ENCODE results near the gene IRF4.

The IRF4 gene

DNA sequence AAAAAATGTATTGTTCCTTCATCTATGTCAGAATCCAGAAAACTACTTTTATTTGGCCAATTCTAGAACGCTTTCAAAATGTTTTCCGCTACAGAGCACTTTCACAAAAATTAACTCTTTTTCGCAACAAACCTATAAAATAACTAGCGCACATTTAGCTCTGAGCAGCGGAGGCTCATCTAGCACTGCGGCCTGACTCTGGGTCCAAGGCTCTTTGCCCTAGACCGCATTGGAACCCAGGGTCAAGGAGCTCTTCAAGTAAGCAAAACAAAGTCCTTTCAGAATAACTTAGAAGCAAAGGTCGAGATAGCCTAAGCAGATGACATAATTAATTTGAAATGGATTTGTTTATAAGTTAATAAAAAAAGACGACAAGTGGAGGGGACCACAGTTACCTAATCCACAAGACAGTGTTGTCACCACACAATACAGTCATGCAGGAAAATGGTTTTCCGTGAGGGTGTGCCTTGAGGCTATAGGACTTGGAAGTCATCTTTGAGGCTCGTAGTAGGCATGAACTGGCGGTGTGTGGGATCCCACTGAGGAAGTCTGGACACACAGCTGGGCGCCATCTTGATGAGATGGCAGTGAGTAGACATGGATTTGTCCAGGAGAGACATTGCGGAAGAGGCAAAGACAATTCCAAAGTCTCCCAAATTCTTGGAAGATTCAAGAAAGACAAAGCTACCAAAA lies 29.2 kb upstream of the IRF4 start:
- Histone ChIP-seq H3K9me3 (ENCODE audit: control insufficient read depth in 1 of 2, low read length in 2 of 2) (no peaks in the 10 kb centered on the region), H3K4me3 (ENCODE audit: low read depth in 1 of 2, low read length in 2 of 2) (no peak overlapping the region), H3K4me1 (ENCODE audit: control insufficient read depth in 1 of 2, insufficient read depth in 2 of 2, low read length in 2 of 2) (no peaks in the 10 kb centered on the region), H3K27ac (ENCODE audit: low read length) (no peak overlapping the region), H3K36me3 (ENCODE audit: control insufficient read depth in 1 of 2, insufficient read depth in 2 of 2, low read length in 2 of 2) (no peaks in the 10 kb centered on the region), H3K27me3 (ENCODE audit: low read depth, low read length) (no peaks in the 10 kb centered on the region)

DNA sequence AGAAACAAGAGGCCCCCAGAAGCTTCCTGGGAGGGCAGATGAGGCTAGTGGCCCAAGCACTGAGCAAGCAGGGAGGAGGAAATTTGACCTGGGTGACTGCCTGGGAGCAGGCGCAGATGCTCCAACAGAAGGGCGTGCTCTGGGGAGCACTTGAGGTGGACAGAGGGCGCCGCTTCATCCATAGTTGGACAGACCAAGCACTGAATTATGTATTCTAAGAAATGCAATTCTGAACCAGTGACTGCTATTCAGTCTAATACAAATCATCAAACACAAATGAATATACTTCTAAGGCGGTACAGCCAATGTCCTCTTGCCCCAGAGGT lies 28.7 kb upstream of the IRF4 start:
- H3K9me3 ChIP-seq (ENCODE audit: control insufficient read depth in 1 of 2, low read length in 2 of 2) = no peaks in the 10 kb centered on the region
- no peak overlapping the region for H3K4me3 ChIP-seq (ENCODE audit: low read depth in 1 of 2, low read length in 2 of 2)
- no peak overlapping the region for H3K27ac ChIP-seq (ENCODE audit: low read length)
- H3K36me3 ChIP-seq (ENCODE audit: control insufficient read depth in 1 of 2, insufficient read depth in 2 of 2, low read length in 2 of 2) = no peaks in the 10 kb centered on the region
- H3K27me3 ChIP-seq (ENCODE audit: low read depth, low read length) = no peaks in the 10 kb centered on the region
- H3K4me1 ChIP-seq (ENCODE audit: control insufficient read depth in 1 of 2, insufficient read depth in 2 of 2, low read length in 2 of 2) = no peaks in the 10 kb centered on the region

DNA sequence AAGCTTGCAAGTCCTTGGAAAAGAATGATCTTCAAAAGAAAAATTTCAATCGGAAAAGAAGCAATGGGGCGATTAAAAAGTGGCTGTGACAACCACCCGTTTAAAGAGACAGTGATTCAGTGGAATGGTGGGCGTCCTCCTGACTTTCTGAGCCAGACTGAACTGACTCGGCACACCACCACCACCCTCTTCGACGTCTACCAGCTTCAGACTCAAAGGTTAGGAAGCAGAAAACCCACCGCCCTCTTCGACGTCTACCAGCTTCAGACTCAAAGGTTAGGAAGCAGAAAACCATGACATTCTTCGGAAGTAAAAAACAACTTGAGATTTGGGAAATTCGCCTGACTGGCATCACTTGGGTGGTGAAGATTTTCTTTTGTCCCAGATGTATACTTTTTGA lies 28.3 kb upstream of the IRF4 start:
- Histone ChIP-seq H3K9me3 (ENCODE audit: control insufficient read depth in 1 of 2, low read length in 2 of 2) (no peaks in the 10 kb centered on the region), H3K27me3 (ENCODE audit: low read depth, low read length) (no peaks in the 10 kb centered on the region), H3K4me3 (ENCODE audit: low read depth in 1 of 2, low read length in 2 of 2) (no peak overlapping the region), H3K4me1 (ENCODE audit: control insufficient read depth in 1 of 2, insufficient read depth in 2 of 2, low read length in 2 of 2) (no peaks in the 10 kb centered on the region), H3K36me3 (ENCODE audit: control insufficient read depth in 1 of 2, insufficient read depth in 2 of 2, low read length in 2 of 2) (no peaks in the 10 kb centered on the region), H3K27ac (ENCODE audit: low read length) (no peak overlapping the region)

DNA sequence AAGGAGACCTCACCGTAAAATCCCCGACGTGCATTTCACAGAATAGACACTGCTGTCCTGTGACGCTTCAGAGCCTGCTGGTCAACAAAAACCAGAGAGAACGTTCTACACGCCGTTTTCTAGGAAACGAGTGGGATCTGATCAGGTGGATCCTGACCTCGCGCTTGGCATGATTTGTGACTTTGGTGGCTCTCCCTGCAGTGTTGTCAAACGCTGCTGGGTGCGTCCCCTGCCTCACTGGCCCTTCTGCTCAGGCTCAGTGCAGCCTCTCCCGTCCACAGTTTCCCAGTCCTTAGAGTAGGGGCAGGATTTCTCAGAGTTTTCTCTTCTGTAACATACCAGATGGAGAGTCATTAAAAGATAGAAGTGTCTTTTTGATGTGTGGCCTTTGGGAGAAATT lies 27.6 kb upstream of the IRF4 start:
- Histone ChIP-seq H3K4me3 (ENCODE audit: low read depth in 1 of 2, low read length in 2 of 2) (no peak overlapping the region), H3K27ac (ENCODE audit: low read length) (no peak overlapping the region), H3K36me3 (ENCODE audit: control insufficient read depth in 1 of 2, insufficient read depth in 2 of 2, low read length in 2 of 2) (no peaks in the 10 kb centered on the region), H3K9me3 (ENCODE audit: control insufficient read depth in 1 of 2, low read length in 2 of 2) (no peaks in the 10 kb centered on the region), H3K27me3 (ENCODE audit: low read depth, low read length) (no peaks in the 10 kb centered on the region), H3K4me1 (ENCODE audit: control insufficient read depth in 1 of 2, insufficient read depth in 2 of 2, low read length in 2 of 2) (no peaks in the 10 kb centered on the region)

DNA sequence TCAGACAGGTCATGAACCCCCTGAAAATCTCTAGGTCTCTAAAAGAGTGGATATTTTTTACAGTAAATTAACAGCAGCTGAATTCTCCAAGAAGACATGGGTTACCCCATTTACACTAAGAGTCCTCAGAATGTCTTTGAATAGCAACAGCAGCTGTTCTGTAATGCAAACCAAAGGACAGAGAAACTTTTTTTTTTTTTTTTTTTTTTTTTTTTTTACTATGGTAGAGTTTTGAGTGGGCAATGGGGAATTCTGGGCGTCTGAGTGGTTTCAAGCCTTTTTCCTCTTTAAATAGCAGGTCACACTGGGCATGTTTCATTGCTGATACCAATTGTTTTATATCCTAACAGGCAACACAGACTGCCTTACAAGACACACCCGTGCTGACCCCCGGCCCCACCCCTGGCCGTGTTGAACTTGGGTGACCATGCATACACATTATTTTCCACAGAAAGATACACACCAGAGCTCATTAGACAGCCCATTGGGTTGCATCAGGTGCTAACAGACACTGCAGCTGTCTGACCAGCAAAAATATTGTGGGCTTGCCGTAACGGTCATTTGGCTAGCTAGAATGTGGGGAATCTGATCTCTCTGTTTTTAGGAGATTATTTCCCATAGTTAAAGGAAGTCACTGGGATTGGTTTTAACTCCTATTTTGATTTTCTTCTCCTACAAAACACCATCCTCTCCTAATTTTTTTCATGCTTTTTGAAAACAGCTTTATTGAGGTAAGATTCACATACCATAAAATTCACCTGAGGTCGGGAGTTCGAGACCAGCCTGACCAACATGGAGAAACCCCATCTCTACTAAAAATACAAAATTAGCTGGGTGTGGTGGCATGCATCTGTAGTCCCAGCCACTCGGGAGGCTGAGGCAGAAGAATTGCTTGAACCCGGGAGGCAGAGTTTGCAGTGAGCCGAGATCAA lies 26.7 kb upstream of the IRF4 start:
- no peak overlapping the region for H3K27ac ChIP-seq (ENCODE audit: low read length)
- no peaks in the 10 kb centered on the region for H3K4me1 ChIP-seq (ENCODE audit: control insufficient read depth in 1 of 2, insufficient read depth in 2 of 2, low read length in 2 of 2)
- H3K4me3 ChIP-seq (ENCODE audit: low read depth in 1 of 2, low read length in 2 of 2) = no peak overlapping the region
- no peaks in the 10 kb centered on the region for H3K27me3 ChIP-seq (ENCODE audit: low read depth, low read length)
- no peaks in the 10 kb centered on the region for H3K36me3 ChIP-seq (ENCODE audit: control insufficient read depth in 1 of 2, insufficient read depth in 2 of 2, low read length in 2 of 2)
- H3K9me3 ChIP-seq (ENCODE audit: control insufficient read depth in 1 of 2, low read length in 2 of 2) = no peaks in the 10 kb centered on the region

DNA sequence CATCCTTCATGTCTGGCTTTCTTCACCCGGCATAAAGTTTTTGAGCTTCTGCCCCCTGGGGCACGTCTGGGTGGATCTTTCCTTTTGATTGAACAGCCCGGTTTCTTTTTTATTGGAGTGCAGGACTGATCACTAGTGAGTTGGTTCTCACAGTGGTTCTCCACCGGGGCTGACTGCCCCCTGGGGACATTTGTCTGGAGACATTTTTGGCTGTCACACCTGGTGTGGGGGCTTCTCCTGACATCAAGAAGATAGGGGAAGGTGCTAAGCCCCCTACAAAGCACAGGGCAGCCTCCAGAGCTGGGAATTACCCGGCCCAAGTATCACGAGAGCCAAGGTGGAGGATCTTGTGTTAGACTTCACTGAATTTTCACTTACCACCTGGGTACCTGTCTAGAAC lies 25.7 kb upstream of the IRF4 start:
- Histone ChIP-seq H3K4me1 (ENCODE audit: control insufficient read depth in 1 of 2, insufficient read depth in 2 of 2, low read length in 2 of 2) (no peaks in the 10 kb centered on the region), H3K4me3 (ENCODE audit: low read depth in 1 of 2, low read length in 2 of 2) (no peak overlapping the region), H3K27me3 (ENCODE audit: low read depth, low read length) (no peaks in the 10 kb centered on the region), H3K27ac (ENCODE audit: low read length) (no peak overlapping the region), H3K9me3 (ENCODE audit: control insufficient read depth in 1 of 2, low read length in 2 of 2) (no peaks in the 10 kb centered on the region), H3K36me3 (ENCODE audit: control insufficient read depth in 1 of 2, insufficient read depth in 2 of 2, low read length in 2 of 2) (no peaks in the 10 kb centered on the region)

DNA sequence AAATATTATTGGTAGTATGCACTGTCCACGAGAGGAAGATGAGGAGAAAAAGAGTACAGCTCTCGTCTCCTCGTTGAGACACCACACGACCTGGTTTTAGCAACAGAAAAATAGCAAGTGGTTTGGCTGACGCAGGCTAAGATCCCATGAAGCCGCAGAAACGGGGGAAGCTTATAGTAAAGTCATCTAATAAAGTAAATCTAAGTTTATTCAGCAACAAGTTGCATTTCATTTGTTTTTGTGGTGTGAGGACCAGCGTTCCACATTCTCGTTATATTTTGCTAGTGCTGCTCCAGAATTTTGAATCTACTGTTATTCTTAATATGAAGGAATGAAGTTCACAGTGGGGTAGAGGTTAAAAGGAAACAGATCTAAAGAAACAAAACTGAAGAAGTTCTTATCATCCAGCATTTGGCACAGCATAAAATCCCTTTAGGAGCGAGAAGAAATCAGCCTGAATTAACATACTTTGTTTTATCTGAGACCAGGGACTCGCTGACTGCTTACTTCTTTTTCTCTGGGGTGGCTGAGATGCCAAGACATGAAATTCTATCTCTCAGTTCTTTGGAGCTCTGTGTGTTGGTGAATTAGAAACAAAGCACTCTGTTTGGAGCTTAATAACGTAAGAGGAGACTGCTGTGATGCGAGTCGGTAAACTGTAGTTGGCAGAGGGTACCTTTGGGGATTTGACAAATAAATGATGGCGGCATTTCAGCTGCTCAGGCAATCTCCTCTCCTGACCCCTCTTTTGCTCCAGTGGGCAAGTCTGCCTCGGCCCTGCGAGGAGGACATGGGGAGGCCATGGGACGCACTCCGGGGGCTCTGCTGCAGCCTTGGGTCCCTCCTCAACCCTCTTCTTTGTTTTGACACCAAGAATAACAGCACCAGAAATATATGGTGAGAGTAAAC lies 24.9 kb upstream of the IRF4 start:
- H3K27me3 ChIP-seq (ENCODE audit: low read depth, low read length) = no peaks in the 10 kb centered on the region
- H3K4me1 ChIP-seq (ENCODE audit: control insufficient read depth in 1 of 2, insufficient read depth in 2 of 2, low read length in 2 of 2) = no peaks in the 10 kb centered on the region
- no peaks in the 10 kb centered on the region for H3K36me3 ChIP-seq (ENCODE audit: control insufficient read depth in 1 of 2, insufficient read depth in 2 of 2, low read length in 2 of 2)
- H3K9me3 ChIP-seq (ENCODE audit: control insufficient read depth in 1 of 2, low read length in 2 of 2) = no peaks in the 10 kb centered on the region
- no peak overlapping the region for H3K4me3 ChIP-seq (ENCODE audit: low read depth in 1 of 2, low read length in 2 of 2)
- no peak overlapping the region for H3K27ac ChIP-seq (ENCODE audit: low read length)

DNA sequence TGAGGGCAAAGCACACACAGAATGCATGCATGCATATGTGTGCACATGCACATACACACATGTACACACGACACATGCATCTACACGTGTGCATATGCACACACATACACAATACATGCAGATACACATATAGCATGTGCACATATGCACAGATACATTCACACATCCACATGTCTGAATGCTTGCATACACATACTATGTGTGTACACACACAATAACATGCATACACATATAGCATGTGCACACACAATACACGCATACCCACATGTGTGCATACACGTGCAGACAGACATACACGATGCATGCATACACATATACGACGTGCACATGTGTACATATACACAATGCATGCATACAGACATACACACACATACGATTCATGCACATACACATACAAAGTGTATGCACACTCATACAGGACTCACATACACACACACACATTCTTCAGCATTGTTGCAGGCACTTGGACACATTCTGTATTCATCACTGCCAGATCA lies 24.2 kb upstream of the IRF4 start:
- H3K4me3 ChIP-seq (ENCODE audit: low read depth in 1 of 2, low read length in 2 of 2) = no peak overlapping the region
- no peaks in the 10 kb centered on the region for H3K36me3 ChIP-seq (ENCODE audit: control insufficient read depth in 1 of 2, insufficient read depth in 2 of 2, low read length in 2 of 2)
- H3K27me3 ChIP-seq (ENCODE audit: low read depth, low read length) = no peaks in the 10 kb centered on the region
- H3K9me3 ChIP-seq (ENCODE audit: control insufficient read depth in 1 of 2, low read length in 2 of 2) = no peaks in the 10 kb centered on the region
- H3K4me1 ChIP-seq (ENCODE audit: control insufficient read depth in 1 of 2, insufficient read depth in 2 of 2, low read length in 2 of 2) = no peaks in the 10 kb centered on the region
- no peak overlapping the region for H3K27ac ChIP-seq (ENCODE audit: low read length)

DNA sequence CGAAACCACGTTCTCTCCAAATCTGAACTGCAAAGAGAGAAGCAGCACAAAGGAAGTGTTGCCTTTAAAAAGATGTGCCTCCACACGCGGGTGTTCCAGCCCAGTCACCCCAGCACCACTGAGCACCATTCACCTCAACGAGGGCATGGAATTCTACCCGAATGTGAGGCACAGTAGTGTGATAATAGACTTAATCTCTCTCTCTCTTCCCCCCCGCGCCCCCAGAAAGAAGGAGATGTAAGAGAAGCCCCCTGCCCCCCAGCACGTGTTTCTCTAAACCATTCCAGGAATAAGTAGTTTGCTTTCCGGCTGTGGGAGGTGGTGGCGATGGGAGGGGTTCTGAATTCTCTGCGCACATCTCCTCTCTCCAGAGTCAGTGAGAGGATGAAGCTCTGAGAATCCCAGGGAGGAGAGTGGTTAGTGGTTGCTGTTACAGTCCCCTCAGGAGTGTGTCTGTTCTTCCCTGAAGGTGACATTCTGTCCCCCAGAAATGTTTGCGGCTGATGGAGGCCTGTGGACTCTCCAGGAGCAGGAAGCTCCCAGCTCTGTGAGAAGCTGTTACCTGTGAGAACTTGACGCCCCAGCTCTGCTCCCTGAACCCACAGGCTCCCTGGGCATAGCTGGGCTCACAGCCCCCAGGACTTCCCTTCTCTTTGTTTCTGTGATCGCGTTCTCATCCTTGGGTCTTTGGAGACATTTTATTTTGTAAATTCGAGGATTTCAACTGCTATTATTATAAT lies 23.5 kb upstream of the IRF4 start:
- Histone ChIP-seq H3K4me3 (ENCODE audit: low read depth in 1 of 2, low read length in 2 of 2) (no peak overlapping the region), H3K9me3 (ENCODE audit: control insufficient read depth in 1 of 2, low read length in 2 of 2) (no peaks in the 10 kb centered on the region), H3K36me3 (ENCODE audit: control insufficient read depth in 1 of 2, insufficient read depth in 2 of 2, low read length in 2 of 2) (no peaks in the 10 kb centered on the region), H3K27ac (ENCODE audit: low read length) (no peak overlapping the region), H3K27me3 (ENCODE audit: low read depth, low read length) (no peaks in the 10 kb centered on the region), H3K4me1 (ENCODE audit: control insufficient read depth in 1 of 2, insufficient read depth in 2 of 2, low read length in 2 of 2) (no peaks in the 10 kb centered on the region)

DNA sequence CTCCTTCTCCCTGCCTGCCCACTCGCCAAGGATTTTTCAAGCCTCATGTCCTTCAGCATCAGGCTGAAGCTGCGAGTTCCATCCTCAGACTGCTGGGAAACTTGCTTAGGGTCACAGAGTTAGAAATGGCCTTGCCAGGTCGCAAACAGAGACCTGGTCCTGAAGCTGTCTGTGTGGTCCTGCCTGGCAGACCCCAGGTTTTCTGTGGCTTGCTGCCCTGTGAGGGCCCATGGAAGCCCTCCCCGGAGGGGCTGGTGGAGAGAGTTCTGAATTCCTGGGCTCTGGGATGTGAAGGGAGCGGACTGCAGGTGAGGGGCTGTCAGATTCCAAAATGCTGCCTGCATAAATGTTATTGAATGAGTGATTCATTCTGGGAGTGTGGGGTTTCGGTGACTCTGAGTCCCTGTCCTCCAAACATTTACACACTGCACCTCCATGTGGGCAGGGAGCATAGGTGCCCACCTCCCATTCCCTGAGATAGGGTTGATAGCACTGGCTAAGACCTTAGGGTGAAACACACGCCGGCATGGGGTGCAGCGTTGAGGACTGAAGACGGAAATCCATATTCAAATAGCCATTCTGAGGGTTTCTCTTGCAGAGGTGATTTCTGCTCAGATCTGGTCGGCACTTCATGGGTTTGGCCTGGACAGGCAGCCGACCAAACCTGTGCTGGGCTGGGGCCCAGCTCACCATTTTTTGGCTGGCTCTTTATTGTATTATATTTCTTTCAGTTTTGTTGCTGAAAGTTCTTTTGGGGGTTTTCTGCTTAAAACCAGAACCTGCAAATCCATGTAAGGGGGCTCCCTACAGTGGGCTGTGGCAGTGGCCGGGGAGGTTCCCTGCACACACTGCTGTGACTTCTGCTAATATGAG lies 21.8 kb upstream of the IRF4 start:
- no peaks in the 10 kb centered on the region for H3K9me3 ChIP-seq (ENCODE audit: control insufficient read depth in 1 of 2, low read length in 2 of 2)
- peaks cover under 1% of the 10 kb centered on the region for H3K27me3 ChIP-seq (ENCODE audit: low read depth, low read length)
- H3K4me1 ChIP-seq (ENCODE audit: control insufficient read depth in 1 of 2, insufficient read depth in 2 of 2, low read length in 2 of 2) = peaks cover 0 to 4% of the 10 kb centered on the region in 2 donors
- no peaks in the 10 kb centered on the region for H3K36me3 ChIP-seq (ENCODE audit: control insufficient read depth in 1 of 2, insufficient read depth in 2 of 2, low read length in 2 of 2)
- H3K27ac ChIP-seq (ENCODE audit: low read length) = no peak overlapping the region
- H3K4me3 ChIP-seq (ENCODE audit: low read depth in 1 of 2, low read length in 2 of 2) = no peak overlapping the region
